Measurements from ENCODE around the gene AGPAT1. TPM values are rescaled to one million over a fixed set of nuclear protein-coding genes. Genes with fewer than 3 reads are reported as not detected.
A peak's percentile ranks its signal among the peaks of the same experiment; 100 is the strongest.

The AGPAT1 gene
- total RNA-seq, 1 donor from 2014 or later = 13.6 TPM

- DNase-seq = no peak
Measured at GRCh38 chr6:32168807-32169591, 6.9 kb downstream of the AGPAT1 start.

- DNase-seq = no peak
Measured at GRCh38 chr6:32168350-32168749, 7.5 kb downstream of the AGPAT1 start.

GRCh38 chr6:32167761-32168262 lies 8.1 kb downstream of the AGPAT1 start:
- DNase-seq = no peak

GRCh38 chr6:32167154-32167760 lies 8.6 kb downstream of the AGPAT1 start:
- no peak for DNase-seq

GRCh38 chr6:32166411-32167061 lies 9.3 kb downstream of the AGPAT1 start:
- DNase-seq = no peak

GRCh38 chr6:32164295-32164694 lies 11.6 kb downstream of the AGPAT1 start, which contains the start of gene EGFL8:
EGFL8 (plus strand) TSS chr6:32164595; CDS start chr6:32166166, 1,571 bp downstream.
- no peak for DNase-seq

GRCh38 chr6:32163559-32164258 lies 12.2 kb downstream of the AGPAT1 start:
- DNase-seq = no peak

- no peak for DNase-seq
Measured at GRCh38 chr6:32158052-32158451, 17.8 kb downstream of the AGPAT1 start.

GRCh38 chr6:32156891-32157290 lies 19.0 kb downstream of the AGPAT1 start:
- DNase-seq = no peak

- no peak for DNase-seq
Measured at GRCh38 chr6:32154514-32155161, 21.2 kb downstream of the AGPAT1 start.

- DNase-seq = peak; percentile 95
Measured at GRCh38 chr6:32153564-32154513, 22.0 kb downstream of the AGPAT1 start, which contains the start of gene PPT2. PPT2 (plus strand) TSS chr6:32154141; CDS start chr6:32154595, 454 bp downstream.

GRCh38 chr6:32152769-32153563 lies 22.9 kb downstream of the AGPAT1 start:
- DNase-seq = no peak

GRCh38 chr6:32151863-32152768 lies 23.8 kb downstream of the AGPAT1 start, which contains the start of gene PRRT1:
PRRT1 (minus strand) TSS chr6:32151939; CDS start chr6:32151827, 112 bp downstream.
- DNase-seq = no peak

GRCh38 chr6:32151181-32151862 lies 24.6 kb downstream of the AGPAT1 start:
- no peak for DNase-seq

GRCh38 chr6:32149932-32150870 lies 25.7 kb downstream of the AGPAT1 start:
- DNase-seq = no peak

GRCh38 chr6:32149092-32149755 lies 26.7 kb downstream of the AGPAT1 start:
- DNase-seq = no peak

Data from skin of body (tissue), 2 donors.